PC-3 (cell line): Measurements from ENCODE around the gene YY1. TPM values are rescaled to one million over a fixed set of nuclear protein-coding genes. Genes with fewer than 3 reads are reported as not detected.

Experiments used
- ATAC-seq: fragments of 200-7000 bp; cut with Tn5 transposase; 2 replicates; pipeline ENCODE4 v1.9.1; 2020; ENCODE audit warnings: mild to moderate bottlenecking, moderate library complexity
- BruUV-seq: library from RNA; stranded (reverse); fragments of 400-500 nt; replicated peaks from 2 replicates; lab custom pipeline; 2021; lab: Mats Ljungman, UMichigan
- CTCF ChIA-PET: fragments of 300-600 bp; sonication (Branson Sonifier 250); formaldehyde crosslinking; loops from one replicate; lab custom pipeline; 2022; ENCODE audit warnings: antibody characterized with exemption; lab: Charles Lee
- POLR2A ChIA-PET: fragments of 300-600 bp; sonication (Branson Sonifier 250); formaldehyde crosslinking; loops from one replicate; lab custom pipeline; 2022; ENCODE audit warnings: antibody characterized with exemption; ENCODE audit not compliant: unreplicated experiment; lab: Charles Lee
- DNase-seq: peaks from one replicate; pipeline ENCODE4 v3.0.0-alpha.2; 2015
- H2AFZ ChIP-seq: fragments of 300-600 bp; sonication (generic); 2 replicates; pipeline ENCODE4 v1.6.0; 2016; ENCODE audit warnings: antibody characterized with exemption, low read length
- H3F3A ChIP-seq: fragments of 300-600 bp; sonication (generic); one replicate; pipeline ENCODE4 v1.6.0; 2017; ENCODE audit warnings: antibody characterized with exemption, low read length, control low read depth, mild to moderate bottlenecking; ENCODE audit not compliant: unreplicated experiment
- H3K27ac ChIP-seq: fragments of 300-600 bp; sonication (generic); 2 replicates; pipeline ENCODE4 v1.5.1; 2016; ENCODE audit warnings: mild to moderate bottlenecking, low read length
- H3K27me3 ChIP-seq: fragments of 300-600 bp; sonication (generic); 2 replicates; pipeline ENCODE4 v1.6.1; 2016; ENCODE audit warnings: low read length, mixed read lengths
- H3K36me3 ChIP-seq: fragments of 300-600 bp; sonication (generic); 2 replicates; pipeline ENCODE4 v1.6.1; 2016; ENCODE audit warnings: low read depth, mixed run types, low read length, mixed read lengths
- H3K4me1 ChIP-seq: fragments of 300-600 bp; sonication (generic); 2 replicates; pipeline ENCODE4 v1.5.1; 2016; ENCODE audit warnings: low read length; ENCODE audit not compliant: insufficient read depth
- H3K4me2 ChIP-seq: fragments of 300-600 bp; sonication (generic); 2 replicates; pipeline ENCODE4 v1.6.0; 2016; ENCODE audit warnings: low read length
- H3K4me3 ChIP-seq: fragments of 300-600 bp; sonication (generic); 2 replicates; pipeline ENCODE4 v1.5.1; 2016; ENCODE audit warnings: mild to moderate bottlenecking, low read length, mixed read lengths
- H3K79me2 ChIP-seq: fragments of 300-600 bp; sonication (generic); 2 replicates; pipeline ENCODE4 v1.6.1; 2017; ENCODE audit warnings: low read length, mixed read lengths
- H3K9ac ChIP-seq: fragments of 300-600 bp; sonication (generic); 2 replicates; pipeline ENCODE4 v1.6.0; 2016; ENCODE audit warnings: mild to moderate bottlenecking, low read length
- H3K9me2 ChIP-seq: fragments of 300-600 bp; sonication (generic); replicated peaks from 2 replicates; pipeline ENCODE4 v1.6.1; 2016; ENCODE audit warnings: mixed run types, low read length, mixed read lengths
- H3K9me3 ChIP-seq: fragments of 300-600 bp; sonication (generic); 2 replicates; pipeline ENCODE4 v1.6.1; 2016; ENCODE audit warnings: low read length, mixed read lengths
- H4K20me1 ChIP-seq: fragments of 300-600 bp; sonication (generic); 2 replicates; pipeline ENCODE4 v1.6.1; 2016; ENCODE audit warnings: low read length, mixed read lengths
- CTCF ChIP-seq: fragments of 300-600 bp; sonication (generic); conservative IDR thresholded peaks from 2 replicates; pipeline ENCODE4 v1.5.1; 2017; ENCODE audit warnings: antibody characterized with exemption, low read depth, mild to moderate bottlenecking, low read length
- EZH2 ChIP-seq: fragments of 300-600 bp; sonication (generic); IDR thresholded peaks from one replicate; pipeline ENCODE4 v1.6.1; 2017; ENCODE audit warnings: antibody characterized with exemption, mild to moderate bottlenecking, low read length; ENCODE audit not compliant: unreplicated experiment
- EZH2phosphoT487 ChIP-seq: fragments of 300-600 bp; sonication (generic); IDR thresholded peaks from 2 replicates; pipeline ENCODE4 v1.6.1; 2018; ENCODE audit warnings: mild to moderate bottlenecking, antibody characterized with exemption, low read length, borderline replicate concordance
- intact Hi-C: fragments of 100-400 bp; cut with micrococcal nuclease; formaldehyde crosslinking; loops from 2 replicates; pipeline ENCODE4 v1.9.0; 2023
- total RNA-seq: library from RNA; depleted of rRNA; stranded (reverse); fragments of >200 nt; gene quantifications from 2 replicates; pipeline ENCODE4 v1.2.3, GENCODE V29; 2014

Gene YY1
- total RNA-seq, 1 experiment from 2014 or later, result 64.1 TPM

- CTCF ChIA-PET, result no interaction called here
- DNase-seq (no peak), ATAC-seq (no peak)
- intact Hi-C loops, result no loop called here
- Histone ChIP-seq H3K9me2 (no peaks in the 10 kb centered on the region), H2AFZ (no peak overlapping the region), H3K4me1 (no peaks in the 10 kb centered on the region), H3K27me3 (no peaks in the 10 kb centered on the region), H3K79me2 (no peaks in the 10 kb centered on the region), H3K4me3 (no peak overlapping the region), H3F3A (no peaks in the 10 kb centered on the region), H3K9me3 (no peaks in the 10 kb centered on the region), H3K36me3 (no peaks in the 10 kb centered on the region), H3K9ac (no peak overlapping the region), H3K4me2 (no peak overlapping the region), H4K20me1 (no peaks in the 10 kb centered on the region), H3K27ac (no peak overlapping the region)
- no TSS peak for BruUV-seq
- TF ChIP-seq EZH2 (no peak), EZH2phosphoT487 (no peak), CTCF (no peak)
- POLR2A ChIA-PET, result no interaction called here
These were observed 81.4 kb downstream of the YY1 start for GRCh38 chr14:100320157-100320856.

- no peak overlapping the region for H3K4me2 ChIP-seq
- no TSS peak for BruUV-seq
- no peak overlapping the region for H3K9ac ChIP-seq
- no peaks in the 10 kb centered on the region for H3K9me2 ChIP-seq
- no peak overlapping the region for H2AFZ ChIP-seq
- no peak overlapping the region for H3K4me3 ChIP-seq
- H3K36me3 ChIP-seq, result no peaks in the 10 kb centered on the region
- DNase-seq (no peak), ATAC-seq (no peak)
- H4K20me1 ChIP-seq, result no peaks in the 10 kb centered on the region
- H3K79me2 ChIP-seq, result no peaks in the 10 kb centered on the region
- TF ChIP-seq EZH2phosphoT487, result no peak
- no peak for TF ChIP-seq EZH2
- no peak for TF ChIP-seq CTCF
- H3K27me3 ChIP-seq, result no peaks in the 10 kb centered on the region
- POLR2A ChIA-PET, result no interaction called here
- H3F3A ChIP-seq, result no peaks in the 10 kb centered on the region
- intact Hi-C loops, result no loop called here
- H3K9me3 ChIP-seq, result no peaks in the 10 kb centered on the region
- H3K4me1 ChIP-seq, result no peaks in the 10 kb centered on the region
- CTCF ChIA-PET, result no interaction called here
- H3K27ac ChIP-seq, result no peak overlapping the region
These were observed 82.7 kb downstream of the YY1 start for GRCh38 chr14:100321473-100322137.
